Endothelial cell (in vitro differentiated cells): ENCODE measurements around the gene RAB31. TPM values are rescaled to one million over a fixed set of nuclear protein-coding genes. Genes with fewer than 3 reads are reported as not detected.

Experiments
- DNase-seq: peaks from one replicate; pipeline ENCODE4 v3.0.0; 2021; ENCODE audit warnings: low spot score
- H3K27ac Mint-ChIP-seq: one replicate; pipeline ENCODE4 v1.8.0; 2021; ENCODE audit warnings: mixed read lengths, inconsistent platforms; ENCODE audit not compliant: unreplicated experiment
- H3K27me3 Mint-ChIP-seq: one replicate; pipeline ENCODE4 v1.8.0; 2021; ENCODE audit warnings: mild to moderate bottlenecking, moderate library complexity, mixed read lengths, inconsistent platforms; ENCODE audit not compliant: unreplicated experiment
- H3K36me3 Mint-ChIP-seq: one replicate; pipeline ENCODE4 v1.8.0; 2021; ENCODE audit warnings: mild to moderate bottlenecking, low read depth, mixed read lengths, inconsistent platforms; ENCODE audit not compliant: unreplicated experiment
- H3K4me1 Mint-ChIP-seq: one replicate; pipeline ENCODE4 v1.8.0; 2021; ENCODE audit warnings: mild to moderate bottlenecking, mixed read lengths, inconsistent platforms; ENCODE audit not compliant: unreplicated experiment
- H3K4me3 Mint-ChIP-seq: one replicate; pipeline ENCODE4 v1.8.0; 2021; ENCODE audit warnings: mild to moderate bottlenecking, mixed read lengths, inconsistent platforms; ENCODE audit not compliant: unreplicated experiment
- H3K9me3 Mint-ChIP-seq: one replicate; pipeline ENCODE4 v1.8.0; 2021; ENCODE audit warnings: mixed read lengths, inconsistent platforms; ENCODE audit not compliant: unreplicated experiment
- CTCF ChIP-seq: fragments of 200-600 bp; sonication (generic); IDR thresholded peaks from one replicate; pipeline ENCODE4 v1.5.0; 2021; ENCODE audit warnings: antibody characterized with exemption; ENCODE audit not compliant: unreplicated experiment
- total RNA-seq: library from RNA; stranded (reverse); fragmentation: NEBNext Ultra II Directional; extraction: Animal tissue kit (Norgen Biotek cat#: 25700); gene quantifications from one replicate; pipeline ENCODE4 v1.2.1, GENCODE V29; 2021; ENCODE audit not compliant: unreplicated experiment

The RAB31 gene
- total RNA-seq, 1 donor from 2014 or later, result 88.8 TPM

- Mint-ChIP-seq H3K36me3 (peaks cover 16% of the 10 kb centered on the region), H3K9me3 (peaks cover 11% of the 10 kb centered on the region), H3K4me1 (peaks cover 29% of the 10 kb centered on the region), H3K4me3 (no peak overlapping the region), H3K27me3 (peaks cover 9% of the 10 kb centered on the region), H3K27ac (no peak overlapping the region)
- no peak for TF ChIP-seq CTCF
- no peak for DNase-seq
Measured at GRCh38 chr18:9868857-9869714, 161.0 kb downstream of the RAB31 start.

GRCh38 chr18:9869715-9870430 is 161.8 kb downstream of the RAB31 start:
- H3K27me3 Mint-ChIP-seq, result peaks cover 9% of the 10 kb centered on the region
- no peak overlapping the region for H3K27ac Mint-ChIP-seq
- peaks cover 11% of the 10 kb centered on the region for H3K9me3 Mint-ChIP-seq

GRCh38 chr18:9870431-9871008 is 162.4 kb downstream of the RAB31 start:
- peaks cover 8% of the 10 kb centered on the region for H3K9me3 Mint-ChIP-seq
- no peak overlapping the region for H3K4me3 Mint-ChIP-seq
- H3K27me3 Mint-ChIP-seq, result peaks cover 9% of the 10 kb centered on the region
- H3K27ac Mint-ChIP-seq, result peak overlapping the region; percentile 7
- H3K4me1 Mint-ChIP-seq, result peaks cover 29% of the 10 kb centered on the region
- TF ChIP-seq CTCF, result no peak
- DNase-seq, result no peak
- peaks cover 10% of the 10 kb centered on the region for H3K36me3 Mint-ChIP-seq

More at GRCh38 chr18:9869715-9870430, 161.8 kb downstream of the RAB31 start:
- peaks cover 12% of the 10 kb centered on the region for H3K36me3 Mint-ChIP-seq
- DNase-seq, result no peak
- no peak for TF ChIP-seq CTCF
- peaks cover 29% of the 10 kb centered on the region for H3K4me1 Mint-ChIP-seq
- H3K4me3 Mint-ChIP-seq, result no peak overlapping the region

- no peak overlapping the region for H3K27ac Mint-ChIP-seq
- H3K27me3 Mint-ChIP-seq, result peaks cover 5% of the 10 kb centered on the region
- DNase-seq, result no peak
- peaks cover under 1% of the 10 kb centered on the region for H3K9me3 Mint-ChIP-seq
- H3K4me3 Mint-ChIP-seq, result no peak overlapping the region
- H3K36me3 Mint-ChIP-seq, result peaks cover 2% of the 10 kb centered on the region
- no peak for TF ChIP-seq CTCF
- peaks cover 30% of the 10 kb centered on the region for H3K4me1 Mint-ChIP-seq
Measured at GRCh38 chr18:9871244-9871746, 163.2 kb downstream of the RAB31 start.
